Measurements from ENCODE around the gene CNN2.

GRCh38 chr19:1013218-1013617, 13.2 kb upstream of the CNN2 start:
- TF ChIP-seq, protein P1, sequence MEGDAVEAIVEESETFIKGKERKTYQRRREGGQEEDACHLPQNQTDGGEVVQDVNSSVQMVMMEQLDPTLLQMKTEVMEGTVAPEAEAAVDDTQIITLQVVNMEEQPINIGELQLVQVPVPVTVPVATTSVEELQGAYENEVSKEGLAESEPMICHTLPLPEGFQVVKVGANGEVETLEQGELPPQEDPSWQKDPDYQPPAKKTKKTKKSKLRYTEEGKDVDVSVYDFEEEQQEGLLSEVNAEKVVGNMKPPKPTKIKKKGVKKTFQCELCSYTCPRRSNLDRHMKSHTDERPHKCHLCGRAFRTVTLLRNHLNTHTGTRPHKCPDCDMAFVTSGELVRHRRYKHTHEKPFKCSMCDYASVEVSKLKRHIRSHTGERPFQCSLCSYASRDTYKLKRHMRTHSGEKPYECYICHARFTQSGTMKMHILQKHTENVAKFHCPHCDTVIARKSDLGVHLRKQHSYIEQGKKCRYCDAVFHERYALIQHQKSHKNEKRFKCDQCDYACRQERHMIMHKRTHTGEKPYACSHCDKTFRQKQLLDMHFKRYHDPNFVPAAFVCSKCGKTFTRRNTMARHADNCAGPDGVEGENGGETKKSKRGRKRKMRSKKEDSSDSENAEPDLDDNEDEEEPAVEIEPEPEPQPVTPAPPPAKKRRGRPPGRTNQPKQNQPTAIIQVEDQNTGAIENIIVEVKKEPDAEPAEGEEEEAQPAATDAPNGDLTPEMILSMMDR (IDR thresholded peaks at IDR 0.05 in 4 of 5, conservative IDR thresholded peaks at IDR 0.05 in 1 of 5): no peak
- TF ChIP-seq POLR2A (IDR thresholded peaks at IDR 0.05): no peak

All from gastrocnemius medialis (tissue), 4 donors.